Ishikawa (cell line): ENCODE data around the gene KCTD13.

Experiments used
- CEBPB ChIP-seq: IDR thresholded peaks from 2 replicates; pipeline ENCODE4 v1.6.1; 2012
- CREB1 ChIP-seq: IDR thresholded peaks from 2 replicates; pipeline ENCODE4 v1.6.1; 2012; ENCODE audit warnings: low read depth
- EGR1 ChIP-seq: IDR thresholded peaks from 2 replicates; pipeline ENCODE4 v1.6.1; 2012
- EP300 ChIP-seq: IDR thresholded peaks from 2 replicates; pipeline ENCODE4 v1.6.1; 2012; ENCODE audit warnings: borderline replicate concordance
- FOXM1 ChIP-seq: IDR thresholded peaks from 2 replicates; pipeline ENCODE4 v1.6.1; 2012; ENCODE audit warnings: low read depth, borderline replicate concordance
- MAX ChIP-seq: IDR thresholded peaks from 2 replicates; pipeline ENCODE4 v1.6.1; 2012
- NFIC ChIP-seq: IDR thresholded peaks from 2 replicates; pipeline ENCODE4 v1.6.1; 2012
- RAD21 ChIP-seq: IDR thresholded peaks from 2 replicates; pipeline ENCODE4 v1.6.1; 2012; ENCODE audit warnings: low read depth
- REST ChIP-seq: IDR thresholded peaks from 2 replicates; pipeline ENCODE4 v1.6.1; 2012; ENCODE audit warnings: low read depth, mild to moderate bottlenecking
- TAF1 ChIP-seq: IDR thresholded peaks from 2 replicates; pipeline ENCODE4 v1.6.1; 2012; ENCODE audit warnings: low read depth, mild to moderate bottlenecking
- TCF12 ChIP-seq: IDR thresholded peaks from 2 replicates; pipeline ENCODE4 v1.6.1; 2012; ENCODE audit warnings: low read depth
- TEAD4 ChIP-seq: IDR thresholded peaks from 2 replicates; pipeline ENCODE4 v1.6.1; 2012
- USF1 ChIP-seq: IDR thresholded peaks from 2 replicates; pipeline ENCODE4 v1.6.1; 2012
- YY1 ChIP-seq: IDR thresholded peaks from 2 replicates; pipeline ENCODE4 v1.6.1; 2012; ENCODE audit warnings: low read depth
- ZBTB7A ChIP-seq: IDR thresholded peaks from 2 replicates; pipeline ENCODE4 v1.6.1; 2012; ENCODE audit warnings: low read depth

Gene KCTD13

GRCh38 chr16:29922326-29922725, 3.7 kb downstream of the KCTD13 start:
- TF ChIP-seq TAF1 (no peak), TEAD4 (no peak), FOXM1 (no peak), YY1 (no peak)

GRCh38 chr16:29921034-29921385, 5.0 kb downstream of the KCTD13 start:
- TF ChIP-seq REST (no peak), MAX (no peak), EP300 (no peak), NFIC (no peak), TAF1 (no peak), EGR1 (no peak), RAD21 (no peak), YY1 (no peak), ZBTB7A (no peak), TEAD4 (no peak), TCF12 (no peak), USF1 (no peak), CREB1 (no peak), CEBPB (no peak)

- TF ChIP-seq CEBPB (no peak), CREB1 (no peak), TCF12 (no peak), TEAD4 (no peak), ZBTB7A (no peak)
Measured at GRCh38 chr16:29920288-29921033, 5.6 kb downstream of the KCTD13 start.

- TF ChIP-seq ZBTB7A: no peak
- TF ChIP-seq TAF1: no peak
- no peak for TF ChIP-seq RAD21
- no peak for TF ChIP-seq MAX
- TF ChIP-seq REST: no peak
- TF ChIP-seq EP300: no peak
- TF ChIP-seq TEAD4: no peak
- TF ChIP-seq EGR1: no peak
- TF ChIP-seq CREB1: no peak
- no peak for TF ChIP-seq CEBPB
- TF ChIP-seq NFIC: no peak
- TF ChIP-seq FOXM1: no peak
- no peak for TF ChIP-seq USF1
- TF ChIP-seq YY1: no peak
- TF ChIP-seq TCF12: no peak
Measured at GRCh38 chr16:29916979-29917378, 9.0 kb downstream of the KCTD13 start.

- TF ChIP-seq TEAD4: no peak
- TF ChIP-seq CEBPB: no peak
- no peak for TF ChIP-seq CREB1
- no peak for TF ChIP-seq EP300
- TF ChIP-seq NFIC: no peak
Measured at GRCh38 chr16:29915590-29916247, 10.3 kb downstream of the KCTD13 start.

- TF ChIP-seq FOXM1: no peak
- no peak for TF ChIP-seq USF1
- TF ChIP-seq MAX: no peak
- TF ChIP-seq ZBTB7A: no peak
Measured at GRCh38 chr16:29913514-29913913, 12.5 kb downstream of the KCTD13 start.
